ENCODE measurements around the gene TEAD2. TPM values are rescaled to one million over a fixed set of nuclear protein-coding genes. Genes with fewer than 3 reads are reported as not detected.

TEAD2 gene
- total and polyA plus RNA-seq, 9 of the 15 experiments (the other 6 are each of a cell fraction or from before 2014, with no cell fraction given) = 1.6 to 27.0 (median 13.9) TPM

DNA sequence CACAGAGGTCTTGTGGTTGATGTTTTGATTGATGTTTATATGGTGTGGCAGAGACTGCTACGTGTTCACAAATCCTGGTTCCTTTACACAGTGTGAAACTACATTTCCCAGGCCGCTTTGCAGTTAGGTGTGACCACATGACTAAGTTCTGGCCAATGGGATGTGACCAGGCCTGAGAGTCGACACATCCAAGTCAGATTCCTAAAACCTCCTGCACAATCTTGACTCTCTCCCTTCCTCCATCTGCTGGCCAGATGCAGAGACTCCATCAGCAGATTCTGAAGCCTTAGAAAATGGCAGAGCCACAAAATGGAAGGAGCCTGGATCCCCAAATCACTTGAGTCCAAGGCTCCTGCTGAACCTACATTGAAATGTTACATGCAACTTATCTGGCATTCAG is 14.4 kb downstream of the TEAD2 start (continued):
- TF ChIP-seq AFF1 (IDR thresholded peaks at IDR 0.05; ENCODE audit: low read depth in 1 of 2, partially characterized antibody in 2 of 2) (peak in 1 of 2 experiments; percentile 70), ILK (tag; IDR thresholded peaks at IDR 0.05; ENCODE audit: borderline replicate concordance, low read depth) (no peak), RBM25 (IDR thresholded peaks at IDR 0.05; ENCODE audit: low read depth, low read length, severe bottlenecking) (peak; percentile 24), ZHX1 (conservative IDR thresholded peaks at IDR 0.05; ENCODE audit: low read length) (no peak), POLR2AphosphoS2 (IDR thresholded peaks at IDR 0.05; ENCODE audit: low read length) (no peak), KLF10 (CRISPR knock-in tag; IDR thresholded peaks at IDR 0.05) (no peak), ZNF23 (CRISPR knock-in tag; IDR thresholded peaks at IDR 0.05) (no peak), ZBTB2 (IDR thresholded peaks at IDR 0.05) (no peak), L3MBTL2 (IDR thresholded peaks at IDR 0.05) (no peak), NR3C1 (CRISPR knock-in tag; IDR thresholded peaks at IDR 0.05) (no peak), KAT8 (IDR thresholded peaks at IDR 0.05; ENCODE audit: low read depth) (peak; percentile 91), DMBX1 (CRISPR knock-in tag; IDR thresholded peaks at IDR 0.05; ENCODE audit: borderline replicate concordance) (no peak), GATA2 (CRISPR knock-in tag; IDR thresholded peaks at IDR 0.05) (no peak), CSDE1 (IDR thresholded peaks at IDR 0.05) (no peak), SIX5 (IDR thresholded peaks at IDR 0.05; ENCODE audit: borderline replicate concordance in 1 of 2, insufficient read depth in 1 of 2, low read depth in 1 of 2, low read length in 2 of 2) (peak; percentile 77 to 78; a peak in 3 of 4 replicates)
- TF ChIP-seq, protein P1, sequence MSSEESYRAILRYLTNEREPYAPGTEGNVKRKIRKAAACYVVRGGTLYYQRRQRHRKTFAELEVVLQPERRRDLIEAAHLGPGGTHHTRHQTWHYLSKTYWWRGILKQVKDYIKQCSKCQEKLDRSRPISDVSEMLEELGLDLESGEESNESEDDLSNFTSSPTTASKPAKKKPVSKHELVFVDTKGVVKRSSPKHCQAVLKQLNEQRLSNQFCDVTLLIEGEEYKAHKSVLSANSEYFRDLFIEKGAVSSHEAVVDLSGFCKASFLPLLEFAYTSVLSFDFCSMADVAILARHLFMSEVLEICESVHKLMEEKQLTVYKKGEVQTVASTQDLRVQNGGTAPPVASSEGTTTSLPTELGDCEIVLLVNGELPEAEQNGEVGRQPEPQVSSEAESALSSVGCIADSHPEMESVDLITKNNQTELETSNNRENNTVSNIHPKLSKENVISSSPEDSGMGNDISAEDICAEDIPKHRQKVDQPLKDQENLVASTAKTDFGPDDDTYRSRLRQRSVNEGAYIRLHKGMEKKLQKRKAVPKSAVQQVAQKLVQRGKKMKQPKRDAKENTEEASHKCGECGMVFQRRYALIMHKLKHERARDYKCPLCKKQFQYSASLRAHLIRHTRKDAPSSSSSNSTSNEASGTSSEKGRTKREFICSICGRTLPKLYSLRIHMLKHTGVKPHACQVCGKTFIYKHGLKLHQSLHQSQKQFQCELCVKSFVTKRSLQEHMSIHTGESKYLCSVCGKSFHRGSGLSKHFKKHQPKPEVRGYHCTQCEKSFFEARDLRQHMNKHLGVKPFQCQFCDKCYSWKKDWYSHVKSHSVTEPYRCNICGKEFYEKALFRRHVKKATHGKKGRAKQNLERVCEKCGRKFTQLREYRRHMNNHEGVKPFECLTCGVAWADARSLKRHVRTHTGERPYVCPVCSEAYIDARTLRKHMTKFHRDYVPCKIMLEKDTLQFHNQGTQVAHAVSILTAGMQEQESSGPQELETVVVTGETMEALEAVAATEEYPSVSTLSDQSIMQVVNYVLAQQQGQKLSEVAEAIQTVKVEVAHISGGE (CRISPR knock-in tag; IDR thresholded peaks at IDR 0.05) = no peak

Measured in K562 (cell line).